DOHH2 (cell line): ENCODE data around the gene INSIG1.

Experiments
- H3F3A ChIP-seq: fragments of 200-600 bp; sonication (generic), shearing (Covaris generic); 2 replicates; pipeline ENCODE4 v1.6.0; 2016; ENCODE audit warnings: antibody characterized with exemption, mild to moderate bottlenecking; ENCODE audit not compliant: control insufficient read depth, insufficient read depth
- H3K27ac ChIP-seq: fragments of 200-600 bp; sonication (generic); 2 replicates; pipeline ENCODE4 v1.5.1; 2014; ENCODE audit warnings: low read depth, mild to moderate bottlenecking, low read length, moderate library complexity
- H3K27me3 ChIP-seq: fragments of 200-600 bp; sonication (generic); 2 replicates; pipeline ENCODE4 v1.6.1; 2014; ENCODE audit warnings: mild to moderate bottlenecking, low read length, mixed read lengths; ENCODE audit not compliant: control insufficient read depth
- H3K36me3 ChIP-seq: fragments of 200-600 bp; sonication (generic); 2 replicates; pipeline ENCODE4 v1.6.1; 2014; ENCODE audit warnings: mild to moderate bottlenecking, low read length, moderate library complexity, mixed read lengths; ENCODE audit not compliant: control insufficient read depth
- H3K4me1 ChIP-seq: fragments of 200-600 bp; sonication (generic); 2 replicates; pipeline ENCODE4 v1.6.1; 2014; ENCODE audit warnings: mild to moderate bottlenecking, low read length, mixed read lengths; ENCODE audit not compliant: control insufficient read depth
- H3K4me2 ChIP-seq: fragments of 200-600 bp; sonication (generic); 2 replicates; pipeline ENCODE4 v1.6.0; 2014; ENCODE audit warnings: mild to moderate bottlenecking, low read length, moderate library complexity
- H3K4me3 ChIP-seq: fragments of 200-600 bp; sonication (generic); 2 replicates; pipeline ENCODE4 v1.5.1; 2014; ENCODE audit warnings: mild to moderate bottlenecking, low read length, mixed read lengths
- H3K79me2 ChIP-seq: fragments of 200-600 bp; sonication (generic); 2 replicates; pipeline ENCODE4 v1.6.1; 2014; ENCODE audit warnings: mild to moderate bottlenecking, low read length, mixed read lengths; ENCODE audit not compliant: control insufficient read depth
- H3K9me2 ChIP-seq: fragments of 200-600 bp; sonication (generic); replicated peaks from 2 replicates; pipeline ENCODE4 v1.6.1; 2014; ENCODE audit warnings: mild to moderate bottlenecking, low read length, mixed read lengths; ENCODE audit not compliant: control insufficient read depth
- H3K9me3 ChIP-seq: fragments of 200-600 bp; sonication (generic); 2 replicates; pipeline ENCODE4 v1.6.1; 2014; ENCODE audit warnings: antibody characterized with exemption, low read length, mixed read lengths; ENCODE audit not compliant: control insufficient read depth, insufficient read depth
- H4K20me1 ChIP-seq: fragments of 200-600 bp; sonication (generic); 2 replicates; pipeline ENCODE4 v1.6.0; 2014; ENCODE audit warnings: low read depth, mild to moderate bottlenecking, antibody characterized with exemption, low read length, moderate library complexity; ENCODE audit not compliant: control insufficient read depth, insufficient read depth
- CTCF ChIP-seq: fragments of 200-600 bp; sonication (generic); IDR thresholded peaks from one replicate; pipeline ENCODE4 v1.5.1; 2014; ENCODE audit warnings: antibody characterized with exemption, mild to moderate bottlenecking, low read depth, low read length; ENCODE audit not compliant: poor library complexity, severe bottlenecking
- EZH2phosphoT487 ChIP-seq: fragments of 200-600 bp; sonication (generic); IDR thresholded peaks from 2 replicates; pipeline ENCODE4 v1.6.1; 2017; ENCODE audit warnings: borderline replicate concordance, mild to moderate bottlenecking, antibody characterized with exemption, low read length, moderate library complexity, mixed read lengths

INSIG1 gene

GRCh38 chr7:155303039-155303593, 5.4 kb downstream of the INSIG1 start:
- H3K9me3 ChIP-seq, result no peaks in the 10 kb centered on the region
- H3F3A ChIP-seq, result peaks cover 40% of the 10 kb centered on the region
- no peaks in the 10 kb centered on the region for H3K27me3 ChIP-seq
- 0 out of 2 replicates have a peak overlapping the region, but pooled peaks have one; percentile 1 for H3K4me2 ChIP-seq
- H3K79me2 ChIP-seq, result peaks cover 92% of the 10 kb centered on the region
- TF ChIP-seq EZH2phosphoT487 (no peak), CTCF (no peak)
- H4K20me1 ChIP-seq, result peaks cover 83% of the 10 kb centered on the region
- no peak overlapping the region for H3K27ac ChIP-seq
- no peak overlapping the region for H3K4me3 ChIP-seq
- H3K9me2 ChIP-seq, result no peaks in the 10 kb centered on the region
- peaks cover 98% of the 10 kb centered on the region for H3K36me3 ChIP-seq
- peaks cover 40% of the 10 kb centered on the region for H3K4me1 ChIP-seq

GRCh38 chr7:155303897-155304296, 6.2 kb downstream of the INSIG1 start:
- peaks cover 40% of the 10 kb centered on the region for H3K4me1 ChIP-seq
- peaks cover 98% of the 10 kb centered on the region for H3K36me3 ChIP-seq
- no peaks in the 10 kb centered on the region for H3K9me2 ChIP-seq
- peaks cover 84% of the 10 kb centered on the region for H3K79me2 ChIP-seq
- H3K4me2 ChIP-seq, result no peak overlapping the region
- H4K20me1 ChIP-seq, result peaks cover 86% of the 10 kb centered on the region
- no peak overlapping the region for H3K27ac ChIP-seq
- no peaks in the 10 kb centered on the region for H3K9me3 ChIP-seq
- H3K27me3 ChIP-seq, result no peaks in the 10 kb centered on the region
- H3F3A ChIP-seq, result peaks cover 44% of the 10 kb centered on the region
- TF ChIP-seq CTCF (no peak), EZH2phosphoT487 (no peak)
- H3K4me3 ChIP-seq, result no peak overlapping the region

GRCh38 chr7:155305231-155305904, 7.7 kb downstream of the INSIG1 start:
- Histone ChIP-seq H3K4me2 (no peak overlapping the region), H3K9me3 (no peaks in the 10 kb centered on the region), H3K9me2 (no peaks in the 10 kb centered on the region), H3K27me3 (no peaks in the 10 kb centered on the region), H3K27ac (no peak overlapping the region), H4K20me1 (peaks cover 78% of the 10 kb centered on the region), H3K36me3 (peaks cover 98% of the 10 kb centered on the region), H3F3A (peaks cover 59% of the 10 kb centered on the region), H3K79me2 (peaks cover 69% of the 10 kb centered on the region), H3K4me3 (no peak overlapping the region), H3K4me1 (peaks cover 29% of the 10 kb centered on the region)
- TF ChIP-seq CTCF, result no peak
- TF ChIP-seq EZH2phosphoT487, result no peak
